NCI-H2171 treated with DMSO at 0.1 percent for 48 hours (cell line): ENCODE data around the gene CDH10.

Experiments
- DNase-seq: peaks from one replicate; lab custom pipeline; 2025; lab: John Stamatoyannopoulos, UW

Gene CDH10

GRCh38 chr5:24644761-24645160 lies at the start of gene CDH10:
Gene CDH10 (minus strand): TSS chr5:24644978. CDS start chr5:24593490, 51,488 bp downstream.
- DNase-seq, result no peak

GRCh38 chr5:24693609-24694008 lies 48.8 kb upstream of the CDH10 start:
- DNase-seq, result no peak

- no peak for DNase-seq
Measured at GRCh38 chr5:24691074-24691473, 46.3 kb upstream of the CDH10 start.

GRCh38 chr5:24681106-24681505 lies 36.3 kb upstream of the CDH10 start:
- DNase-seq, result no peak

GRCh38 chr5:24668050-24668449 lies 23.3 kb upstream of the CDH10 start:
- DNase-seq, result no peak

GRCh38 chr5:24649531-24649930 lies 4.8 kb upstream of the CDH10 start:
- DNase-seq, result no peak

GRCh38 chr5:24646915-24647314 lies 2.1 kb upstream of the CDH10 start:
- no peak for DNase-seq

GRCh38 chr5:24645483-24645882 lies 705 bp upstream of the CDH10 start:
- no peak for DNase-seq

- DNase-seq, result no peak
Measured at GRCh38 chr5:24643880-24644279, 898 bp downstream of the CDH10 start.

GRCh38 chr5:24643156-24643555 lies 1.6 kb downstream of the CDH10 start:
- no peak for DNase-seq

- DNase-seq, result peak; percentile 20
Measured at GRCh38 chr5:24642022-24642421, 2.8 kb downstream of the CDH10 start.

- DNase-seq, result no peak
Measured at GRCh38 chr5:24635209-24635608, 9.6 kb downstream of the CDH10 start.

GRCh38 chr5:24633715-24634325 lies 11.0 kb downstream of the CDH10 start:
- DNase-seq, result peak; percentile 21

GRCh38 chr5:24632353-24632752 lies 12.4 kb downstream of the CDH10 start:
- DNase-seq, result no peak

GRCh38 chr5:24630918-24631317 lies 13.9 kb downstream of the CDH10 start:
- DNase-seq, result no peak

GRCh38 chr5:24629798-24630197 lies 15.0 kb downstream of the CDH10 start:
- DNase-seq, result no peak

GRCh38 chr5:24624872-24625271 lies 19.9 kb downstream of the CDH10 start:
- no peak for DNase-seq

GRCh38 chr5:24623624-24624023 lies 21.2 kb downstream of the CDH10 start:
- no peak for DNase-seq

- no peak for DNase-seq
Measured at GRCh38 chr5:24623031-24623430, 21.7 kb downstream of the CDH10 start.

GRCh38 chr5:24621792-24622191 lies 23.0 kb downstream of the CDH10 start:
- no peak for DNase-seq

- no peak for DNase-seq
Measured at GRCh38 chr5:24616566-24616965, 28.2 kb downstream of the CDH10 start.

- no peak for DNase-seq
Measured at GRCh38 chr5:24615159-24615558, 29.6 kb downstream of the CDH10 start.

GRCh38 chr5:24609706-24610105 lies 35.1 kb downstream of the CDH10 start:
- no peak for DNase-seq

- DNase-seq, result peak; percentile 9
Measured at GRCh38 chr5:24606971-24607370, 37.8 kb downstream of the CDH10 start.

- DNase-seq, result no peak
Measured at GRCh38 chr5:24602188-24602587, 42.6 kb downstream of the CDH10 start.
